Progenitor cell of endocrine pancreas (in vitro differentiated cells): ENCODE results near the gene NEO1. TPM values are rescaled to one million over a fixed set of nuclear protein-coding genes. Genes with fewer than 3 reads are reported as not detected.

ENCODE experiments used
- DNase-seq: peaks from one replicate; pipeline ENCODE4 v3.0.0; 2021; ENCODE audit warnings: low spot score; ENCODE audit not compliant: unreplicated experiment
- H3K27ac Mint-ChIP-seq: 2 replicates; pipeline ENCODE4 v1.8.0; 2021; ENCODE audit warnings: mild to moderate bottlenecking, moderate library complexity, mixed read lengths
- H3K27me3 Mint-ChIP-seq: 2 replicates; pipeline ENCODE4 v1.8.0; 2021; ENCODE audit warnings: mixed read lengths
- H3K36me3 Mint-ChIP-seq: 2 replicates; pipeline ENCODE4 v1.8.0; 2022; ENCODE audit warnings: mixed read lengths; ENCODE audit not compliant: insufficient read depth
- H3K4me1 Mint-ChIP-seq: 2 replicates; pipeline ENCODE4 v1.8.0; 2021; ENCODE audit warnings: low read depth, mixed read lengths
- H3K4me3 Mint-ChIP-seq: 2 replicates; pipeline ENCODE4 v1.8.0; 2021; ENCODE audit warnings: low read depth, mild to moderate bottlenecking, moderate library complexity, mixed read lengths
- H3K9me3 Mint-ChIP-seq: 2 replicates; pipeline ENCODE4 v1.8.0; 2021; ENCODE audit warnings: low read depth, mixed read lengths
- total RNA-seq: library from RNA; stranded (reverse); gene quantifications from 2 replicates; pipeline ENCODE4 v1.2.1, GENCODE V29; 2021
- TF ChIP-seq, protein P1 (sequence below): fragments of 200-600 bp; sonication (generic); IDR thresholded peaks from one replicate; pipeline ENCODE4 v1.5.0; 2021; ENCODE audit warnings: antibody characterized with exemption, mild to moderate bottlenecking; ENCODE audit not compliant: unreplicated experiment

NEO1 gene
- total RNA-seq, 1 donor from 2014 or later, result 118 TPM

DNA sequence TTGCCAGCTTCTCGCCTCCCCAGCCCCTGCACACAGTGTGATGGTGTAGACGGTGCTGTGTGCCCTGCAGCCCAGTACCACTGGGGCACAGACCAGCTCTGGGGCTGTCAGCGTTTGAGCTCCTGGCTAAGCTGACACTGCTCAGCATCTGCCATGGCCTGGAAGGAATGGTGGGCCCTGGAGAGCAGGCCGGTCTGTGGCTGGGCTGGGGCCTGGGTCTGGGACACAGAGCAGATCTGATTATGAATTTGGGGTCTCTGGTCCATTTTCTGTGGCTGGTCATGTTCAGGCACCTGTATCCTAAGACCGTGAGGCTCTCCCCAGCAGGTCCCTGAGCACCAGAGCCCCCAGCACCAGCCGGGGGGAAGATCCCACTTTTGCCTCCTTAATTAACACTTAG, 281.8 kb downstream of the NEO1 start:
- H3K4me3 Mint-ChIP-seq, result no peak overlapping the region
- H3K36me3 Mint-ChIP-seq, result no peaks in the 10 kb centered on the region
- no peaks in the 10 kb centered on the region for H3K27me3 Mint-ChIP-seq
- no peaks in the 10 kb centered on the region for H3K9me3 Mint-ChIP-seq
- H3K27ac Mint-ChIP-seq, result no peak overlapping the region
- DNase-seq, result no peak
- TF ChIP-seq, protein P1, sequence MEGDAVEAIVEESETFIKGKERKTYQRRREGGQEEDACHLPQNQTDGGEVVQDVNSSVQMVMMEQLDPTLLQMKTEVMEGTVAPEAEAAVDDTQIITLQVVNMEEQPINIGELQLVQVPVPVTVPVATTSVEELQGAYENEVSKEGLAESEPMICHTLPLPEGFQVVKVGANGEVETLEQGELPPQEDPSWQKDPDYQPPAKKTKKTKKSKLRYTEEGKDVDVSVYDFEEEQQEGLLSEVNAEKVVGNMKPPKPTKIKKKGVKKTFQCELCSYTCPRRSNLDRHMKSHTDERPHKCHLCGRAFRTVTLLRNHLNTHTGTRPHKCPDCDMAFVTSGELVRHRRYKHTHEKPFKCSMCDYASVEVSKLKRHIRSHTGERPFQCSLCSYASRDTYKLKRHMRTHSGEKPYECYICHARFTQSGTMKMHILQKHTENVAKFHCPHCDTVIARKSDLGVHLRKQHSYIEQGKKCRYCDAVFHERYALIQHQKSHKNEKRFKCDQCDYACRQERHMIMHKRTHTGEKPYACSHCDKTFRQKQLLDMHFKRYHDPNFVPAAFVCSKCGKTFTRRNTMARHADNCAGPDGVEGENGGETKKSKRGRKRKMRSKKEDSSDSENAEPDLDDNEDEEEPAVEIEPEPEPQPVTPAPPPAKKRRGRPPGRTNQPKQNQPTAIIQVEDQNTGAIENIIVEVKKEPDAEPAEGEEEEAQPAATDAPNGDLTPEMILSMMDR, result no peak
- H3K4me1 Mint-ChIP-seq, result no peaks in the 10 kb centered on the region

DNA sequence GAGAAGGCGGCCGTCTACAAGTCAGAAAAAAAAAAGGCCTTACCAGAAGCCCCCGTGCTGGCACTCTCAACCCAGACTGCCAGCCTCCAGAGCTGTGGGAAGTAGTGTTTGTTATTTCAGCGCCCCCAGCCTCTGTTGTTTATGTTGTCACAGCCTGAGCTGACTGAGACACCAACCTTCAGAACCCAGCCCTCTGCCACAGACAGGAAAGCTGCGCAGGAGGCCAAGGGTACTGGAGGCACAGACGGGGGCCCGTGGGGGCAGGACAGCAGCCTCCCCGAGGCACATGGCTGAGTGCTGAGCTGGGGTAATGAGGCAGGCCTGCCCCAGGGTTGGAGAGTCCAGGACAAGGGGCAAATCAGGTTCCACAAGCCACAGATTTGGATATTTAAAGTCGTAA, 282.8 kb downstream of the NEO1 start:
- H3K27me3 Mint-ChIP-seq, result no peaks in the 10 kb centered on the region
- TF ChIP-seq, protein P1, result no peak
- no peak for DNase-seq
- H3K9me3 Mint-ChIP-seq, result no peaks in the 10 kb centered on the region
- no peaks in the 10 kb centered on the region for H3K36me3 Mint-ChIP-seq
- H3K4me1 Mint-ChIP-seq, result no peaks in the 10 kb centered on the region
- no peak overlapping the region for H3K4me3 Mint-ChIP-seq
- no peak overlapping the region for H3K27ac Mint-ChIP-seq

DNA sequence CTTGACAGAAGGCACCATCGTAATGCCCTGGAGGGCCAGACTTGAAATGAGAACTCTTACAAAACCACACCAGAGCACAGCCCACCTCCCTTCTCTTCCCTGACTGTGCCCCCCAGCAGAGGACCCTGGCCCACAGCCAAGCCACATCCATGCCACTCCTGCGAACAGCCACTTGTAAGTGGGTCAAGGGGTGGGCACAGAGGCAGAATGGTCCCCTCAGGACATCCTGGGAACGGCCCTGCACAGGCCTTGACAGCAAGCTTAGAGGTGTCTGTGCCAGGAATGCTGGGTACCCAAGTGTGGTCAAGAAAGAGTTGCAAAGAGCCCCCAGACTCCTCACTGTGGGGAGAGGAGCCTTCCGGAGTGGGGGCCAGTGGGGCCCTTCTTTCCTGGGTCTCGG, 283.2 kb downstream of the NEO1 start:
- no peak overlapping the region for H3K27ac Mint-ChIP-seq
- no peaks in the 10 kb centered on the region for H3K9me3 Mint-ChIP-seq
- TF ChIP-seq, protein P1, result no peak
- no peak for DNase-seq
- H3K4me1 Mint-ChIP-seq, result no peaks in the 10 kb centered on the region
- H3K36me3 Mint-ChIP-seq, result peaks cover under 1% of the 10 kb centered on the region
- H3K27me3 Mint-ChIP-seq, result no peaks in the 10 kb centered on the region
- H3K4me3 Mint-ChIP-seq, result no peak overlapping the region

DNA sequence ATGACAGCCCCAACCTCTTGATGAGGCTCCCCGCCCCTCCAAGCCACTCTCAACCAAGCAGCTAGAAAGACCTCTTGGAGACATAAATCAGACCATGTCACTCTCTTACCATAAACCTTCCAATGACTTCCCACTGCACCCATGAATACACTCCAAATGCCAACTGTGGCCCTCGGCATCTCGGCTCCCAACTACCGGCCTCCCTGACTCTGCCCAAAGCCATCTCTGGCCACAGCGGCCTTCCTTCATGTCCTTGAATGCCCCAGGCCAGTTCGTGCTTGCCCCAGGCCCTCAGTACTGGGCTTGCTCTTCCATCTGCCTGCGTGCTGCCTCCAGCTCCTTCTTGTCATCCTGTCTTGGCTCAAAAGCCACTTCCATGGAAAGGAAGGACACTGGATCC, 284.5 kb downstream of the NEO1 start:
- Mint-ChIP-seq H3K36me3 (peaks cover 2% of the 10 kb centered on the region), H3K9me3 (no peaks in the 10 kb centered on the region), H3K27me3 (no peaks in the 10 kb centered on the region), H3K27ac (no peak overlapping the region), H3K4me3 (no peak overlapping the region), H3K4me1 (no peaks in the 10 kb centered on the region)
- DNase-seq, result no peak
- TF ChIP-seq, protein P1, result no peak

DNA sequence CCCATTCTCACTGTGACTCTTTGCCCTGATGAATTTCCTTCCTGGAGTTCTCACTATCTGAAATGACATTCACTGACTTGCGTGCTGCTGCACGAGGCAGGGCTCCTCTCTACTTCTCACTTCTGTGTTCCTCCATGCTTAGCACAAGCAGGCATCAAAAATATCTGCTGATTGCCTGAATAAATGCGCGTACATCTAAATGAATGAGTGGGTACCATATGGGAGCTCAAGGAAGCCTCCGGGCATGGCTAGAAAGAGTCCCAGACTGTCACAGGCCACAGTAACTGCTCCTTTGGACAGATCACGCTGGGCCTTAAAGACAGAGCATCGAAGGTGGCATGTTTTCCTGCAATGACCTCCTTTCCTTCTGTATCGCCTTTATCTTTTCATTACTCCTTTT, 284.9 kb downstream of the NEO1 start:
- H3K4me3 Mint-ChIP-seq, result no peak overlapping the region
- H3K4me1 Mint-ChIP-seq, result no peaks in the 10 kb centered on the region
- no peaks in the 10 kb centered on the region for H3K27me3 Mint-ChIP-seq
- no peak for DNase-seq
- H3K27ac Mint-ChIP-seq, result no peak overlapping the region
- H3K36me3 Mint-ChIP-seq, result peaks cover 2% of the 10 kb centered on the region
- H3K9me3 Mint-ChIP-seq, result no peaks in the 10 kb centered on the region
- TF ChIP-seq, protein P1, result no peak
